Mammary epithelial cell (primary cell): ENCODE data around the gene GALNT2.

ENCODE experiments used
- CTCF ChIP-seq, 2 donors: IDR thresholded peaks in 1 of 2; conservative IDR thresholded peaks in 1 of 2; 2 replicates each; pipeline ENCODE4 v1.5.1; 2011 to 2012; ENCODE audit warnings: inconsistent platforms in 2 of 2, low read length in 2 of 2, mild to moderate bottlenecking in 2 of 2, control low read depth in 1 of 2, low read depth in 1 of 2; ENCODE audit not compliant: insufficient read depth in 1 of 2; ENCODE audit errors: extremely low read depth in 1 of 2
- EZH2 ChIP-seq: IDR thresholded peaks from 2 replicates; pipeline ENCODE4 v1.6.1; 2012; ENCODE audit warnings: low read length, inconsistent platforms, borderline replicate concordance

GRCh38 chr1:230242326-230242725 lies 175.3 kb downstream of the GALNT2 start:
- TF ChIP-seq CTCF (conservative IDR thresholded peaks at IDR 0.05 in 1 of 2, IDR thresholded peaks at IDR 0.05 in 1 of 2; ENCODE audit: extremely low read depth in 1 of 2, insufficient read depth in 1 of 2, low read depth in 1 of 2, low read length in 2 of 2) (no peak), EZH2 (no peak)
